C4-2B (cell line): ENCODE measurements around the gene TLL2.

Source experiments
- ZFX ChIP-seq: fragments of 450-650 bp; IDR thresholded peaks from 2 replicates; pipeline ENCODE4 v1.6.1; 2017
- TF ChIP-seq, protein P1 (sequence below): fragments of 450-650 bp; conservative IDR thresholded peaks from 2 replicates; pipeline ENCODE4 v1.5.1; 2017; ENCODE audit warnings: mild to moderate bottlenecking

DNA sequence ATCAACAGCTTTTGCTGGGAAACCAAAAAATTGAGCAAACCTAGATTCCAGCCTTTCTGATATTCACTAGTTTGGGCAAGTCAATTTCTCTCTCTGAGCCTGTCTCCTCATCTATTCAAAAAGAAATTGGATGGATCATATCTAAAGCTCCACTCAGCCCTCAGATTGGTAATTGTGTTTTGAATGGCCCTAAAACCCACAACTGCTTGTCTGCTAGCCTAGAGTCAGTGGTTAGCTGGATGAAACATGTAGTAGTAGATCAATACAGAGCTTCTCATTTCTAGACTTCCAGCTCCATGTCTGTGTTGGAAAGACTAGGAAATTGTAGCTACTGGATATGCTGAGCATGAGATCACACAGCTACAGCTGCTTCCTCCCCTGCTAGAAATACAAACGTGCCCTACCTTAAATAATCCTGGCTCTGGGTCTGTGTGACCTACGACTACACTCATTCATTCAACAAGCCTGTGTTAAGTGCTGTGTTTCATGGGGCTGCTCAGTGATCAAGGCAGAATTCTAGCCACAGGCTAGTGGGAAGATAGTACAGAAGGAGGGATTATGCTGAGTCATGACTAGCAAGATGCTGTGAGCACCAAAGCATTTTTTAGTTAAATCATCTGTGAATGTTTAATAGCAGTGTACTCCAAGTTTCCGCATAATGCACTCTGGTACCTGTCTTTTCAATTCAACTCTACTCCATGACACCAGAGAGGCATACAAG is 193.8 kb downstream of the TLL2 start:
- TF ChIP-seq, protein P1, sequence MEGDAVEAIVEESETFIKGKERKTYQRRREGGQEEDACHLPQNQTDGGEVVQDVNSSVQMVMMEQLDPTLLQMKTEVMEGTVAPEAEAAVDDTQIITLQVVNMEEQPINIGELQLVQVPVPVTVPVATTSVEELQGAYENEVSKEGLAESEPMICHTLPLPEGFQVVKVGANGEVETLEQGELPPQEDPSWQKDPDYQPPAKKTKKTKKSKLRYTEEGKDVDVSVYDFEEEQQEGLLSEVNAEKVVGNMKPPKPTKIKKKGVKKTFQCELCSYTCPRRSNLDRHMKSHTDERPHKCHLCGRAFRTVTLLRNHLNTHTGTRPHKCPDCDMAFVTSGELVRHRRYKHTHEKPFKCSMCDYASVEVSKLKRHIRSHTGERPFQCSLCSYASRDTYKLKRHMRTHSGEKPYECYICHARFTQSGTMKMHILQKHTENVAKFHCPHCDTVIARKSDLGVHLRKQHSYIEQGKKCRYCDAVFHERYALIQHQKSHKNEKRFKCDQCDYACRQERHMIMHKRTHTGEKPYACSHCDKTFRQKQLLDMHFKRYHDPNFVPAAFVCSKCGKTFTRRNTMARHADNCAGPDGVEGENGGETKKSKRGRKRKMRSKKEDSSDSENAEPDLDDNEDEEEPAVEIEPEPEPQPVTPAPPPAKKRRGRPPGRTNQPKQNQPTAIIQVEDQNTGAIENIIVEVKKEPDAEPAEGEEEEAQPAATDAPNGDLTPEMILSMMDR: no peak
- no peak for TF ChIP-seq ZFX
